Measurements from ENCODE around the gene HHIPL1.
"Not testable (repeated sequence)": the region's sequence is repeated elsewhere in the genome, so short reads cannot be mapped to it uniquely, and the experiment has no call there.

The HHIPL1 gene

GRCh38 chr14:99634443-99634842 lies 10.5 kb upstream of the HHIPL1 start:
- no peak for DNase-seq (ENCODE audit: low read depth, low spot score)

DNA sequence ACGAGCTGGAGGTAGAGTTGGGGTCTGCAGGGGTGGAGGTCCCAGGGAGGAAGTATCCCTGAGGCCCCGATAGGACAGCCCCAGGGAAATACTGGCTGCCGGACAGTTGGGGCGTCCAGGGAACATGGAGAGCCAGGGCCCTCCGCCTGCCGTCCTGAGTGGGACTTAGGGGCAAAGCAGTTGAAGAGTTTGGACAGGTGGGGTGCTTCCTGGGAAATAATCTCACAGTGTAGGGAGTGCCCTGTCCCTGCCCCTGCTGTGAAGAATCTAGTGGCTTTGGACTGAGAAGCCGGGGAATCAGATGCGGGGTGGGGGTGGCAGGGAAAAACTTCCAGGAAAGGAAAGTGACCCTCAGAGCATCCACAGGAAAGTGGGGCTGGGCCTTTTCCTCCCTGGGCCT lies 9.8 kb upstream of the HHIPL1 start:
- no peak for DNase-seq (ENCODE audit: low read depth, low spot score)

DNA sequence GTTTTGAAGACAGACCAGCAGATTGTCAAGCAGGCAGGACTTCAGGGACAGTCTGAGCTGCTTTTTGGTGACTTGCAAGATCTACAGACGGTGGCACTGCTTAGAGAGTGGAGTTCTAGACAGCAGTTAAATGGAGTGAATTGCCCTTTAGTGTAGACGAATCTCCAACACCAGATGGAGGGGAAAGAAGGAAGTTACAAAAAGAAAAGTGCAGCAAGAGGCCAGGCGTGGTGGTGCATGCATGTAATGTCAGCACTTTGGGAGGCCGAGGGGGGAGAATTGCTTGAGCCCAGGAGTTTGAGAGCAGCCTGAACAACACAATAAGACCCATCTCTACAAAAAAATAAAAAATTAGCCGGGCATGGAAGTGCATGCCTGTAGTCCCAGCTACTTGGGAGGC lies 8.4 kb upstream of the HHIPL1 start:
- DNase-seq (ENCODE audit: low read depth, low spot score): no peak

- no peak for DNase-seq (ENCODE audit: low read depth, low spot score)
These were observed 7.3 kb upstream of the HHIPL1 start for GRCh38 chr14:99637624-99638023.

- DNase-seq (ENCODE audit: low read depth, low spot score): not testable (repeated sequence)
These were observed 2.2 kb upstream of the HHIPL1 start for GRCh38 chr14:99642771-99643170.

GRCh38 chr14:99643343-99643742 lies 1.6 kb upstream of the HHIPL1 start:
- no peak for DNase-seq (ENCODE audit: low read depth, low spot score)

DNA sequence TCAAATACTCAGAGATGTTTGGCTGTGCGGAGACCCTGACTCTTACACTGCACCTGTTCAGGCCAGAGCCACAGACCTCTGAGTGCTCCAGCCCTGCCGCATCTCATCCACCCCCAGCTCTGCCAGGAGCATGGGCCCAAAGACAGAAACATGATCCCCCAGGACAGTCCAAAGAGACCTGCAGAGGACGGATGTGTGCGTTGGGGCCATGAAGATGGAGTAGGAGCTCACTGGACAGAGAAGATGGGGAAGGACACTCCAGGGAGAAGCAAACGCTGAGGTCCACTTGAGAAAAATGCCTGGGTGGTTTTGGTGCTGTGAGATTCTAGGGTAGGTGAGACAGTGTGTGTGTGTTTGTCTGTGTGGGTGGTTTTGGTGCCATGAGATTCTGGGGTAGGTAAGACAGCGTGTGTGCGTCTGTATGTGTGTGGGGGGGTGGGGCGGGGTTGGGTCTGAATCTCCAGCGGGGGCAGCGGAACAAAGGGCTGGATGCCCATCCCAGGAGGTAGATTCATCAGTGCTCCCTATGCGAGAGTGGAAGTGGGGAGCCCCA lies 818 bp upstream of the HHIPL1 start:
- no peak for DNase-seq (ENCODE audit: low read depth, low spot score)

DNA sequence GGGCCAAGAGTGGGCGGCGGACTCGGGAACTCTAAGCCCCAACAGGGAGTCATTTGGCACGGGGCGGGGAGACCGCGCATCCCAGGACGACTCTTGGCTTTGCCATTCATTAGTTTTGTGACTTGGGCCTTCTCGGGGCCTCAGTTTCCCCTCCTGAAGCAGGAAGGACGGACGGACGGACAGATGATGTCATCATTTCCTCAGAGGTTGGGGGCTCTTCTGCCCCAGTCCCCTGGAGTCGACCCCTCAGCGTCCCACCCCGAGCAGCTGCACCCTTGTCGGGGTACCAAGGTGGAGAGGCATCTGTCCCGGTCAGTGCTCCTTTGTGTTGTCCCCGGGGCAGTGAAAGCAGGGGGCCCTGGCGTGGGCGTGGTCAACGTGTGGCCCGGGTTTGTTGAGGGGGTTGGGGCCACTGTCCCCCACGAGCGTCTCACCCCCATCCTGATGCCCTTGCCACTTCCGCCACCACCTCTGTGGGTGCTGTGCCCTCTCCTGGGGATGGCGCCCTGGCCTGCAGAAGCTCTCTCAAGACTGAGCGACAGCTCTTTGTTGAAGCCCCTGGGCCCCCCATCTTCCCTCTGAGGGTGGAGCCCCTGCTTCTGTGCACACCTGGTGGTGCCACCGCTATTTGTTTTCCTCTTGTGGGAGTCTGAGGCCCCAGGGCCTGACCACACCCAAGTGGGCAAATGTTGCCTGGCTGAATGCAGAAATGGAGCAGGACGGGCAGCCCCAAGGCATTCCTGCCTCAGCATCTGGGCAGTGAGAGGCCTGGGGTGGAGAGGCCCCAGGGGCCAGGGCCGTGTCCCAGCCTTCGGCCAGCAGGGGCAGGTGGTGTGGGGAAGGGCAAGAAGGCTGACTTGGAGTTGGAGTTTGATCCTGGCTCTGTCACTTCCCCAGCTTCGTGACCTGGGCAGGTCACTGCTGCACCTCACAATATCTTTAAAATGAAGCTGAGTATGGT lies 896 bp downstream of the HHIPL1 start:
- DNase-seq (ENCODE audit: low read depth, low spot score): no peak

DNA sequence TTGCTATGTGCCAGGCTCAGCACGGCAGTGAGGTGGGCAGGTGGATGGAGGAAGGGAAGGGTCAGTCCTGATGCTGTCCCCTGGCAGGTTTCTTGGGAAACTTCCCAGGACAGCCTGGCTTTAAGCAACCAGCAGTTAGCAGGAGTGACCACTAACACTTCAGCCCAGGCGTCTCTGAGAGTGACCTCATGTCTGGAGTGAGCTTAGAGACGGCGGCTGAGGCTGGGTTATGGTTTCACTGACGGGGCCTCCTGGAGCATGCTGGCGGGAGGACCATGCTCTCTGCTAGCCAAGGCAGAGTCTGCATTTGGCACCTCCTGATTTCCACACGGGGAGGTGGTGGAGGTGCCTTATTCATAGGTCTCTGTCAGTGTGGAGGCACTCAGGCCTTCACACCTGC lies 2.5 kb downstream of the HHIPL1 start:
- peak; percentile 66 for DNase-seq (ENCODE audit: low read depth, low spot score)

DNA sequence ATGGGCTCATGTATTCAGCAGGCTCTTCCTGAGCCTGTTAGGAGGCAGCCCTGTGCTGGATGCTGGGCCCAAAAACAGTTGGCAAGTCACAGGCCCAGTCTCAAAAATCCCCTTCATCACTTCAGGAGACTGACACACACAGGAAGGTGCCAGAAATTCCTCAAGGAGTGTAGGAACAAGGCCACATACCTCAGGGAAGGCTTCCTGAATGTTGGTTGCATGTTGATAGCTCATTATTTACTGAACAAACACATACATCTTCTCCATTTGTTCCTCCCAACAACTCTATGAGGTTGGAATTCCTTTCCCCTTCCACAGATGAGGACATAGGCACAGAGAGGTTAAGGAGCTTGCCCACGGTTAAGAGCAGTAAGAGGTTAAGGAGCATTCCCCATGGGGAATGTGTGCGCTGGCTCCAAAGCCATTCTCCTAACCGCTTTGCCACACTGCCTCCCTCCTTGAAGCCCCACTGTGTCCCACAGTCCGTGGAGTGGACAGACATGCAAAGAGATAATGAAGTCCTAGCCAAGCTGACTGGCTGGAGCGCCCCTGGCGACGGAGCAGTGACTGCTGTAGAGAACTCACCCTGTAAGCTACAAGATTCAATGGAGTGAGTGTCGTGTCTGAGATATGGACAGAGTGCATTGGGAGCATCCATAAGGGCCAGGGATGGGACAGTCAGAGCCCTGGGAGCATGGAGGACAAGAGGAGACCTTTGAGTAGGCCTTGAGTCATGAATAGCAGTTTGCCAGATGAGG lies 3.3 kb downstream of the HHIPL1 start:
- DNase-seq (ENCODE audit: low read depth, low spot score): peak; percentile 67

DNA sequence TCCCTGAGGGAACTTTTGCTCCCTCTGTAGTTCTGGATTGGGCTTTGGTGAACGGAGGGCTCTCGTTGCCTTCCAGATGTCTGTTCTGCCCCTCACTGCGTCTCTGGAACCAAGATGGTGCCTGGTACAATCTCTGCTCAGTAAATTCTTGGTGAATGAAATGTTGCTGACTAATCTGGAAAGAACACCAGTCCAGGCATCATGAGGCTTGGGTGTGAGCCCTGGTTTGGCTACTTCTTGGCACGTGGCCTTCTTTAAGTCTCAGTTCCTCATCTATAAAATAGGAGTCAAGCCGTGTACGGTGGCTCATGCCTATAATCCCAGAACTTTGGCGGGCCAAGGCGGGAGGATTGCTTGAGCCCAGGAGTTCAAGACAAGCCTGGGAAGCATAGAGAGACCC lies 4.3 kb downstream of the HHIPL1 start:
- DNase-seq (ENCODE audit: low read depth, low spot score): peak; percentile 75

DNA sequence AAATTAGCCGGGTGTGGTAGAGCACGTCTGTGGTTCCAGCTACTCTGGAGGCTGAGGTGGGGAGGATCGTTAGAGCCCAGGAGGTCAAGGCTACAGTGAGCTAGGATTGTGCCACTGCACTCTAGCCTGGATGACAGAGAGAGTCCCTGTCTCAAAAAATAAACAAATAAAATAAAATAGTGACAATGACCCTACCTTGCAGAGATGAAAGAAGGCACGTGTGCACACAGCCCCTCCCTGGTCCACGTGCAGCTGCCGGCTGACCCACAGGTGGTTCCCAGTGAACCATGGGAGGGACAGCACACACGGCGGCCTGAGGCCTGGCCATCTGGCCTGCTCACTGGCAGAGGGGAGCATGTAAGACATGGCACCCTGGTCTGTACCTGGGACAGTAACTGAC lies 4.7 kb downstream of the HHIPL1 start:
- no peak for DNase-seq (ENCODE audit: low read depth, low spot score)

DNA sequence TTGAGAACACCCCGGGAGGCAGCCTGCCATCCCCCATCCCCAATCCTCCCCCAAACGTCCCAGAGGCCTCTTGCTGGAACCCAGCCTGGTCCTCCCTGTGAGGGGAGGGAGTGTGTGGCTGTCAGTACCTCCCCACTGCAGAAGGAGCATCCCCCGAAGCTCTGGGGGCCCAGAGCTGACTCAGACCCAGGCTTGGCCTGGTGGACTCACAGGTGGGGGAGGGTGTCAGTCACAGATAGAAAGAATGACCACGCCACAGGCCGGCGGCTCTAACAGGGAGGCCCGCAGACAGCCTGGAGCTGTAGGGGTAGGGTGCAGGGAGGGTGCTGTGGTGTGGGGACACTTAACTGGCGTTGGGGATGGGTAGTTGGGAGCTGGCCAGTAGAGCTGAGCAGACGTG lies 5.3 kb downstream of the HHIPL1 start:
- no peak for DNase-seq (ENCODE audit: low read depth, low spot score)

- no peak for DNase-seq (ENCODE audit: low read depth, low spot score)
These were observed 7.2 kb downstream of the HHIPL1 start for GRCh38 chr14:99651953-99652746.

DNA sequence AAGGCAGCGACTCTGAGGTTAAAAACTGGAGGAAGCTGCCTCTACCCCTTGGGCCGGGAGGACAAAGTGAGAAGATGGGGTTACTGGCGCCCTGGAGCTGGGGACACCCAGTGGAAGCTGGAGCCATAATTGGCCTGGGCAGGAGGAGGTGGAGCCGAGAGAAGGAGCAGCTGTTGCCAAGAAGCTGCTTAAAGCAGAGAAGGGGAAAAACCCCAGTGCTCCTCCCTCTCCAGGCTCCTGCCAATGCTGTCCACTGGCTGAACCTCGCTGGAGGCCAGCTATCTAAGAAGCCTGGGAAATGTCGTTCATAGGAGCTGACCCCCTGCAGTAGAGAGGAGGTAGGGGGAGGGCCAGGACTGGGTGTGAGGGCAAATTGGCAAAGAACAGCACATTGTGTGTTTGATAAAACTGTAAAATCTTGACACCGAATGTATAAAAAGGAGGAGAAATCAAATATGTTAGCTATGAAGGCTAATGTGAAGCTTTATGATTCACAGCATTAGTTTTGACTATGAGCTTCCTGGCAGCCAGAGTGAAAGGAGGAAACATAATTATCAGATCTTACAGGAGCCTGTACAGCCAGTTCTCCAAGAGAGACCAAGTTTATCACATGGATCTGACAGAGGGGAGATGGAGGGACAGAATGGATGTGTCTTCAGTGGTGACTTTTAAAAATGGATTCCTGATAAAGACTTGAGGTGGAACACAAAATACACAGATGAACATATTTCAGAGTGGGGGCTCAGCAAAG lies 9.5 kb downstream of the HHIPL1 start:
- peak; percentile 88 for DNase-seq (ENCODE audit: low read depth, low spot score)

DNA sequence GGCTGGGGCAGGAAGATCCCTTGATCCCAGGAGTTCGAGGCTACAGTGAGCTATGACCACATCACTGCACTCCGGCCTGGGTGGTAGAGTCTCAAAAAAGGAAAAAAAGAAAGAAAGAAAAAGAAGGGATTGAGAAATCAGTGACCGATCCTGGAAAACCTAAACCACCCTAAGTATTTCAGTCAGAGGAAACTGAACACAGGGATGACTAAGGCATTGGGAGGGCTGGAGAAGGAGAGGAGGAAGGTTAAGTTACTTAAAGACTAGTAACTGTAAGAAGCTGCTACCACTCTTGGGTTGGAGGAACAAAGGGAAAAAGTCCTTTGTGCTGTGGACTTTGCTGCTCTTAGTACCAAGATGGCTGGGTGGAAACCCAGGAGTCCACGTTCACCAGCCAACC lies 10.6 kb downstream of the HHIPL1 start:
- DNase-seq (ENCODE audit: low read depth, low spot score): no peak

DNA sequence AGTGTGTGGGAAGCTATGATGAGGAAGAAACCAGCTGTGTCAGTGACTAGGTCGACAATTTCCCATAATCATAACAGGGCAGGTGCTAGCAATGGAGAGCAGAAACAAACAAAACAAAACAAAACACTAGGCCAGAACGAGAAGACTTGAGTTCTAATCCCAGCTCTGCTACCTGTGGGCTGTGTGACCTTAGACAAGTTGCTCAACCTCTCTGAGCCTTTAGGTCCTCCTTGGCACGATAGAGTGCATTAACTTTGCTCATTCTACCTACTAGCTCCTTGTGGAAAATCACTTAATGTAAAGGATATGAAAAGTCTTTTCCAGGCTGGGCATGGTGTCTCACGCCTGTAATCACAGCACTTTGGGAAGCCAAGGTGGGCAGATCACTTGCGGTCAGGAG lies 11.2 kb downstream of the HHIPL1 start:
- no peak for DNase-seq (ENCODE audit: low read depth, low spot score)

GRCh38 chr14:99657645-99658155 lies 12.8 kb downstream of the HHIPL1 start:
- DNase-seq (ENCODE audit: low read depth, low spot score): no peak

- no peak for DNase-seq (ENCODE audit: low read depth, low spot score)
These were observed 13.4 kb downstream of the HHIPL1 start for GRCh38 chr14:99658218-99658845.

GRCh38 chr14:99659333-99659741 lies 14.4 kb downstream of the HHIPL1 start:
- DNase-seq (ENCODE audit: low read depth, low spot score): no peak
